K562 (cell line): ENCODE data around the gene SRPX. TPM values are rescaled to one million over a fixed set of nuclear protein-coding genes. Genes with fewer than 3 reads are reported as not detected.

Experiments
- ATAC-seq: fragments of 200-7000 bp; cut with Tn5 transposase; 3 replicates; pipeline ENCODE4 v1.9.1; 2020; ENCODE audit warnings: moderate library complexity
- BruUV-seq: library from RNA; stranded (reverse); fragments of 400-500 nt; replicated peaks from 2 replicates; lab custom pipeline; 2021; lab: Mats Ljungman, UMichigan
- CTCF ChIA-PET: fragments of 300-600 bp; formaldehyde crosslinking; extraction: SDS; loops from one replicate; lab custom pipeline; 2021; ENCODE audit warnings: low intra/inter-chr PET ratio; lab: Yijun Ruan, JAX
- POLR2A ChIA-PET: fragments of 300-600, 350-650 bp; sonication (Branson Sonifier 250); formaldehyde crosslinking; extraction: SDS; loops from one replicate; lab custom pipeline; 2021; ENCODE audit warnings: antibody characterized with exemption, inconsistent platforms; lab: Yijun Ruan, JAX
- DNase-seq, 4 experiments: peaks; one replicate each; pipeline versions ENCODE4 v3.0.0 to v3.0.0-alpha.2; 2011 to 2018; ENCODE audit warnings: low spot score in 3 of 4, mixed read lengths in 3 of 4; ENCODE audit errors: extremely low read depth in 1 of 4
- FAIRE-seq: peaks from 2 replicates; lab custom pipeline; 2011; peaks lifted over from hg19 to GRCh38; lab: Jason Lieb, UNC
- H2AFZ ChIP-seq: 2 replicates; pipeline ENCODE4 v1.6.0; 2011; ENCODE audit warnings: low read depth, low read length, control low read depth, inconsistent platforms
- H3K27ac ChIP-seq: fragments of 200-600 bp; 3 replicates; pipeline ENCODE4 v1.8.0; 2011; ENCODE audit warnings: low read depth, mild to moderate bottlenecking, control low read depth, inconsistent platforms, low read length, moderate library complexity, mixed read lengths; ENCODE audit errors: extremely low read depth
- H3K27me3 ChIP-seq, 2 experiments: fragments of 300-600 bp in 1 of 2; 2 replicates in 1 of 2; 3 replicates in 1 of 2; pipeline versions ENCODE4 v1.6.0 to v1.8.0; 2011; ENCODE audit warnings: inconsistent platforms in 2 of 2, low read length in 2 of 2, mild to moderate bottlenecking in 1 of 2, mixed read lengths in 1 of 2, moderate library complexity in 1 of 2; ENCODE audit not compliant: control insufficient read depth in 2 of 2, insufficient read depth in 2 of 2
- H3K36me3 ChIP-seq: fragments of 300-600 bp; 3 replicates; pipeline ENCODE4 v1.8.0; 2011; ENCODE audit warnings: mild to moderate bottlenecking, low read length, inconsistent platforms; ENCODE audit not compliant: control insufficient read depth, insufficient read depth
- H3K4me1 ChIP-seq, 2 experiments: fragments of 200-600 bp in 1 of 2; replicated peaks in 1 of 2; 2 replicates in 1 of 2; 3 replicates in 1 of 2; pipeline versions ENCODE4 v1.5.1 to v1.8.0; 2011; ENCODE audit warnings: inconsistent platforms in 2 of 2, low read length in 2 of 2, mild to moderate bottlenecking in 1 of 2, mixed read lengths in 1 of 2, moderate library complexity in 1 of 2; ENCODE audit not compliant: control insufficient read depth in 2 of 2, insufficient read depth in 2 of 2
- H3K4me2 ChIP-seq: 2 replicates; pipeline ENCODE4 v1.6.1; 2011; ENCODE audit warnings: low read length, control low read depth, inconsistent platforms, mixed read lengths; ENCODE audit not compliant: insufficient read depth
- H3K4me3 ChIP-seq: fragments of 200-600 bp; sonication (generic), shearing (Covaris generic); 2 replicates; pipeline ENCODE4 v1.5.1; 2016; ENCODE audit warnings: control low read depth, inconsistent platforms
- H3K79me2 ChIP-seq: fragments of 200-600 bp; 3 replicates; pipeline ENCODE4 v1.8.0; 2011; ENCODE audit warnings: low read length, inconsistent platforms; ENCODE audit not compliant: control insufficient read depth, insufficient read depth
- H3K9ac ChIP-seq, 2 experiments: 2 replicates each; pipeline versions ENCODE4 v1.6.0 to v1.6.1; 2011; ENCODE audit warnings: low read depth in 2 of 2, low read length in 2 of 2, control low read depth in 1 of 2, inconsistent platforms in 1 of 2, mild to moderate bottlenecking in 1 of 2, mixed read lengths in 1 of 2; ENCODE audit not compliant: insufficient read depth in 1 of 2
- H3K9me1 ChIP-seq: one replicate; pipeline ENCODE4 v1.6.0; 2011; ENCODE audit warnings: inconsistent platforms, mild to moderate bottlenecking, low read length, moderate library complexity; ENCODE audit not compliant: control insufficient read depth, insufficient read depth
- H3K9me3 ChIP-seq: replicated peaks from 2 replicates; pipeline ENCODE4 v1.5.1; 2011; ENCODE audit warnings: low read depth, low read length, inconsistent platforms; ENCODE audit not compliant: control insufficient read depth, insufficient read depth
- H4K20me1 ChIP-seq: replicated peaks from 2 replicates; pipeline ENCODE4 v1.6.1; 2011; ENCODE audit warnings: low read length, inconsistent platforms, mixed read lengths; ENCODE audit not compliant: control insufficient read depth, insufficient read depth
- ARID3A ChIP-seq: IDR thresholded peaks from 2 replicates; pipeline ENCODE4 v1.6.1; 2012; ENCODE audit warnings: low read depth, low read length, improper control_type of control experiment, borderline replicate concordance
- BMI1 ChIP-seq: fragments of 150-350 bp; IDR thresholded peaks from 2 replicates; pipeline ENCODE4 v1.6.1; 2014; ENCODE audit warnings: low read length
- CAMTA2 ChIP-seq: fragments of 250-450 bp; sonication (Bioruptor Pico); conservative IDR thresholded peaks from 2 replicates; pipeline ENCODE4 v1.5.1; 2022
- CGGBP1 ChIP-seq: fragments of 250-450 bp; sonication (Bioruptor Pico); IDR thresholded peaks from 2 replicates; pipeline ENCODE4 v1.9.0; 2021; ENCODE audit warnings: mild to moderate bottlenecking
- CHD1 ChIP-seq: fragments of 200-600 bp; sonication (generic); IDR thresholded peaks from one replicate; pipeline ENCODE4 v1.6.1; 2012; ENCODE audit warnings: mild to moderate bottlenecking, moderate library complexity, low read length, inconsistent platforms
- CHD2 ChIP-seq: IDR thresholded peaks from 2 replicates; pipeline ENCODE4 v1.6.1; 2011; ENCODE audit warnings: low read depth, low read length
- HNRNPH1 ChIP-seq: fragments of 200-400 bp; formaldehyde crosslinking; optimal IDR thresholded peaks from 2 replicates; pipeline ENCODE3; 2017; ENCODE audit warnings: low read depth, mild to moderate bottlenecking, low read length, moderate library complexity
- KLF16 ChIP-seq: IDR thresholded peaks from 2 replicates; pipeline ENCODE4 v1.6.1; 2016; ENCODE audit warnings: antibody characterized with exemption
- SMAD3 ChIP-seq: fragments of 450-650 bp; formaldehyde crosslinking; conservative IDR thresholded peaks from 2 replicates; pipeline ENCODE4 v1.4.0; 2020; ENCODE audit warnings: mild to moderate bottlenecking
- WHSC1 ChIP-seq: IDR thresholded peaks from one replicate; pipeline ENCODE4 v1.6.1; 2012; ENCODE audit warnings: low read length, control low read depth, inconsistent platforms
- ZC3H4 ChIP-seq: sonication (generic); formaldehyde crosslinking; IDR thresholded peaks from 2 replicates; pipeline ENCODE4 v1.9.0; 2021; ENCODE audit warnings: missing genetic modification reagents, borderline replicate concordance
- ZNF3 ChIP-seq: fragments of 250-450 bp; sonication (Bioruptor Pico); IDR thresholded peaks from 2 replicates; pipeline ENCODE4 v1.5.0; 2021; ENCODE audit warnings: mild to moderate bottlenecking, moderate library complexity
- ZNF75A ChIP-seq: fragments of 450-650 bp; formaldehyde crosslinking; IDR thresholded peaks from 2 replicates; pipeline ENCODE4 v1.4.0; 2020; ENCODE audit warnings: mild to moderate bottlenecking
- WGBS: fragments of 100-300 bp; shearing (Covaris generic); methylation state at CpG from one replicate; pipeline ENCODE4 v1.1.6; 2016; ENCODE audit warnings: low coverage, mixed read lengths; ENCODE audit not compliant: insufficient coverage; ENCODE audit errors: missing lambda C conversion rate; 5-methylcytosine and 5-hydroxymethylcytosine counted together
- in situ Hi-C: fragments of 300-500 bp; cut with MboI; formaldehyde crosslinking; loops from 4 replicates; pipeline ENCODE4 v1.15.0; 2018; ENCODE audit warnings: inconsistent platforms, mixed read lengths
- intact Hi-C: fragments of 100-400 bp; cut with micrococcal nuclease; formaldehyde crosslinking; loops from 2 replicates; pipeline ENCODE4 v1.14.2; 2022
- polyA plus RNA-seq, 8 experiments: library from polyadenylated mRNA; depleted of rRNA in 4 of 8; stranded (reverse) in 5 of 8; unstranded in 3 of 8; fragments of >200 nt; fragmentation: Nextera tagmentation in 2 of 8; fragmentation: Illumina TruSeq in 1 of 8; extraction: Ambion mirVana in 2 of 8; extraction: Trizol in 1 of 8; gene quantifications; 2 replicates each; pipeline versions ENCODE4 v1.2.1 to v1.2.3, GENCODE V29; 2011 to 2014; ENCODE audit warnings: inconsistent platforms in 1 of 8, missing spikeins in 1 of 8
- total RNA-seq, 7 experiments: library from RNA; depleted of rRNA in 6 of 7; stranded (reverse); fragments of >200 nt in 6 of 7; fragmentation: Illumina TruSeq in 2 of 7; extraction: Trizol in 2 of 7; gene quantifications; 2 replicates each; pipeline versions ENCODE4 v1.2.1 to v1.2.3, GENCODE V29; 2011 to 2021; ENCODE audit warnings: low replicate concordance in 1 of 7

The SRPX gene
- total and polyA plus RNA-seq, 9 of the 15 experiments (the other 6 are each of a cell fraction or from before 2014, with no cell fraction given) = 0.11 to 0.77 (median 0.38) TPM; not detected in 2

- DNase-seq = no peak
- H3K27ac ChIP-seq = no peak overlapping the region
- no peaks in the 10 kb centered on the region for H3K79me2 ChIP-seq
- intact Hi-C loops = no loop called here
- no peaks in the 10 kb centered on the region for H3K4me1 ChIP-seq
- no peaks in the 10 kb centered on the region for H3K9me1 ChIP-seq
- H3K27me3 ChIP-seq = no peaks in the 10 kb centered on the region; a peak in 1 of 5 replicates
- no peak overlapping the region for H3K4me3 ChIP-seq
- no peak for ATAC-seq
- no peaks in the 10 kb centered on the region for H3K36me3 ChIP-seq
- H3K9me3 ChIP-seq = no peaks in the 10 kb centered on the region
- no peaks in the 10 kb centered on the region for H4K20me1 ChIP-seq
- TF ChIP-seq ZNF3 (CRISPR knock-in tag) (no peak), CAMTA2 (CRISPR knock-in tag) (no peak), SMAD3 (CRISPR knock-in tag) (no peak), ZC3H4 (no peak)
- ChIA-PET POLR2A (interaction anchor here (0.6 kb wide), 1 partner anchor 594 kb away, joined by 4 read pairs; no protein-coding TSS in a partner anchor), CTCF (no interaction called here)
- no peak overlapping the region for H3K4me2 ChIP-seq
- BruUV-seq = no TSS peak
- 6% methylated on average over 4 of the region's 4 CpGs for WGBS
- in situ Hi-C loops = loop anchor here (25.0 kb wide), 2 partner anchors 414 to 639 kb away; no protein-coding TSS in a partner anchor
- H2AFZ ChIP-seq = no peak overlapping the region
- FAIRE-seq = no peak
- H3K9ac ChIP-seq = no peak overlapping the region
Observed at GRCh38 chrX:38150993-38151392, 69.7 kb downstream of the SRPX start.

- no peak for ATAC-seq
- intact Hi-C loops (no loop called here), in situ Hi-C loops (no loop called here)
- Histone ChIP-seq H3K4me2 (no peak overlapping the region), H3K9me3 (no peaks in the 10 kb centered on the region), H3K27me3 (no peaks in the 10 kb centered on the region), H2AFZ (no peak overlapping the region), H3K4me1 (no peaks in the 10 kb centered on the region), H3K27ac (no peak overlapping the region), H3K79me2 (no peaks in the 10 kb centered on the region), H4K20me1 (no peaks in the 10 kb centered on the region), H3K9me1 (no peaks in the 10 kb centered on the region), H3K4me3 (no peak overlapping the region), H3K36me3 (no peaks in the 10 kb centered on the region), H3K9ac (no peak overlapping the region)
- POLR2A ChIA-PET = no interaction called here
- WGBS = 8% methylated on average over 2 of the region's 2 CpGs
- CTCF ChIA-PET = no interaction called here
- no peak for DNase-seq
- FAIRE-seq = no peak
- no TSS peak for BruUV-seq
- TF ChIP-seq CHD2 (no peak), WHSC1 (no peak), ARID3A (no peak), HNRNPH1 (no peak), CHD1 (no peak), KLF16 (no peak), CGGBP1 (CRISPR knock-in tag) (no peak), BMI1 (no peak), ZNF75A (CRISPR knock-in tag) (no peak)
Observed at GRCh38 chrX:38149016-38149415, 71.7 kb downstream of the SRPX start.
